K562 (cell line): ENCODE results near the gene FEN1. TPM values are rescaled to one million over a fixed set of nuclear protein-coding genes. Genes with fewer than 3 reads are reported as not detected.

ENCODE experiments used
- ATAC-seq: fragments of 200-7000 bp; cut with Tn5 transposase; 3 replicates; pipeline ENCODE4 v1.9.1; 2020; ENCODE audit warnings: moderate library complexity
- BruUV-seq: library from RNA; stranded (reverse); fragments of 400-500 nt; replicated peaks from 2 replicates; lab custom pipeline; 2021; lab: Mats Ljungman, UMichigan
- CTCF ChIA-PET: fragments of 300-600 bp; formaldehyde crosslinking; extraction: SDS; loops from one replicate; lab custom pipeline; 2021; ENCODE audit warnings: low intra/inter-chr PET ratio; lab: Yijun Ruan, JAX
- POLR2A ChIA-PET: fragments of 300-600, 350-650 bp; sonication (Branson Sonifier 250); formaldehyde crosslinking; extraction: SDS; loops from one replicate; lab custom pipeline; 2021; ENCODE audit warnings: antibody characterized with exemption, inconsistent platforms; lab: Yijun Ruan, JAX
- DNase-seq, 4 experiments: peaks; one replicate each; pipeline versions ENCODE4 v3.0.0 to v3.0.0-alpha.2; 2011 to 2018; ENCODE audit warnings: low spot score in 3 of 4, mixed read lengths in 3 of 4; ENCODE audit errors: extremely low read depth in 1 of 4
- FAIRE-seq: peaks from 2 replicates; lab custom pipeline; 2011; peaks lifted over from hg19 to GRCh38; lab: Jason Lieb, UNC
- H2AFZ ChIP-seq: 2 replicates; pipeline ENCODE4 v1.6.0; 2011; ENCODE audit warnings: low read depth, low read length, control low read depth, inconsistent platforms
- H3K27ac ChIP-seq: fragments of 200-600 bp; 3 replicates; pipeline ENCODE4 v1.8.0; 2011; ENCODE audit warnings: low read depth, mild to moderate bottlenecking, control low read depth, inconsistent platforms, low read length, moderate library complexity, mixed read lengths; ENCODE audit errors: extremely low read depth
- H3K27me3 ChIP-seq, 2 experiments: fragments of 300-600 bp in 1 of 2; 2 replicates in 1 of 2; 3 replicates in 1 of 2; pipeline versions ENCODE4 v1.6.0 to v1.8.0; 2011; ENCODE audit warnings: inconsistent platforms in 2 of 2, low read length in 2 of 2, mild to moderate bottlenecking in 1 of 2, mixed read lengths in 1 of 2, moderate library complexity in 1 of 2; ENCODE audit not compliant: control insufficient read depth in 2 of 2, insufficient read depth in 2 of 2
- H3K36me3 ChIP-seq: fragments of 300-600 bp; 3 replicates; pipeline ENCODE4 v1.8.0; 2011; ENCODE audit warnings: mild to moderate bottlenecking, low read length, inconsistent platforms; ENCODE audit not compliant: control insufficient read depth, insufficient read depth
- H3K4me1 ChIP-seq, 2 experiments: fragments of 200-600 bp in 1 of 2; replicated peaks in 1 of 2; 2 replicates in 1 of 2; 3 replicates in 1 of 2; pipeline versions ENCODE4 v1.5.1 to v1.8.0; 2011; ENCODE audit warnings: inconsistent platforms in 2 of 2, low read length in 2 of 2, mild to moderate bottlenecking in 1 of 2, mixed read lengths in 1 of 2, moderate library complexity in 1 of 2; ENCODE audit not compliant: control insufficient read depth in 2 of 2, insufficient read depth in 2 of 2
- H3K4me2 ChIP-seq: 2 replicates; pipeline ENCODE4 v1.6.1; 2011; ENCODE audit warnings: low read length, control low read depth, inconsistent platforms, mixed read lengths; ENCODE audit not compliant: insufficient read depth
- H3K4me3 ChIP-seq: fragments of 200-600 bp; sonication (generic), shearing (Covaris generic); 2 replicates; pipeline ENCODE4 v1.5.1; 2016; ENCODE audit warnings: control low read depth, inconsistent platforms
- H3K79me2 ChIP-seq: fragments of 200-600 bp; 3 replicates; pipeline ENCODE4 v1.8.0; 2011; ENCODE audit warnings: low read length, inconsistent platforms; ENCODE audit not compliant: control insufficient read depth, insufficient read depth
- H3K9ac ChIP-seq, 2 experiments: 2 replicates each; pipeline versions ENCODE4 v1.6.0 to v1.6.1; 2011; ENCODE audit warnings: low read depth in 2 of 2, low read length in 2 of 2, control low read depth in 1 of 2, inconsistent platforms in 1 of 2, mild to moderate bottlenecking in 1 of 2, mixed read lengths in 1 of 2; ENCODE audit not compliant: insufficient read depth in 1 of 2
- H3K9me1 ChIP-seq: one replicate; pipeline ENCODE4 v1.6.0; 2011; ENCODE audit warnings: inconsistent platforms, mild to moderate bottlenecking, low read length, moderate library complexity; ENCODE audit not compliant: control insufficient read depth, insufficient read depth
- H3K9me3 ChIP-seq: replicated peaks from 2 replicates; pipeline ENCODE4 v1.5.1; 2011; ENCODE audit warnings: low read depth, low read length, inconsistent platforms; ENCODE audit not compliant: control insufficient read depth, insufficient read depth
- H4K20me1 ChIP-seq: replicated peaks from 2 replicates; pipeline ENCODE4 v1.6.1; 2011; ENCODE audit warnings: low read length, inconsistent platforms, mixed read lengths; ENCODE audit not compliant: control insufficient read depth, insufficient read depth
- CBFA2T3 ChIP-seq: fragments of 450-650 bp; IDR thresholded peaks from 2 replicates; pipeline ENCODE4 v1.6.1; 2017
- E2F3 ChIP-seq: fragments of 250-450 bp; sonication (Bioruptor Pico); IDR thresholded peaks from 2 replicates; pipeline ENCODE4 v1.4.0; 2020; ENCODE audit warnings: mild to moderate bottlenecking
- GTF2F1 ChIP-seq: IDR thresholded peaks from 2 replicates; pipeline ENCODE4 v1.6.1; 2011; ENCODE audit warnings: low read depth, low read length, improper control_type of control experiment
- HCFC1 ChIP-seq: IDR thresholded peaks from 2 replicates; pipeline ENCODE4 v1.6.1; 2012; ENCODE audit warnings: low read depth, low read length, improper control_type of control experiment
- ILK ChIP-seq: fragments of 450-650 bp; IDR thresholded peaks from 2 replicates; pipeline ENCODE4 v1.6.1; 2016; ENCODE audit warnings: missing genetic modification characterization, low read depth, mild to moderate bottlenecking, missing compliant biosample characterization, moderate library complexity, borderline replicate concordance
- KLF13 ChIP-seq: fragments of 450-650 bp; IDR thresholded peaks from 2 replicates; pipeline ENCODE4 v1.6.1; 2016; ENCODE audit warnings: missing genetic modification characterization, low read depth, mild to moderate bottlenecking, missing compliant biosample characterization, moderate library complexity, borderline replicate concordance
- MYNN ChIP-seq, 2 experiments: sonication (generic); formaldehyde crosslinking in 1 of 2; IDR thresholded peaks; 2 replicates each; pipeline versions ENCODE4 v1.5.0 to v1.6.1; 2016 to 2020; ENCODE audit warnings: antibody characterized with exemption in 1 of 2, missing genetic modification reagents in 1 of 2
- NR1H2 ChIP-seq: sonication (generic); formaldehyde crosslinking; IDR thresholded peaks from 2 replicates; pipeline ENCODE4 v1.4.0; 2020; ENCODE audit warnings: mild to moderate bottlenecking, missing genetic modification reagents
- RB1 ChIP-seq: fragments of 450-650 bp; IDR thresholded peaks from 2 replicates; pipeline ENCODE4 v1.6.1; 2017; ENCODE audit warnings: low read depth, mild to moderate bottlenecking
- SMARCC2 ChIP-seq: fragments of 450-650 bp; IDR thresholded peaks from 2 replicates; pipeline ENCODE4 v1.6.1; 2017; ENCODE audit warnings: antibody characterized with exemption, moderate library complexity, mild to moderate bottlenecking, low read depth
- TRIM24 ChIP-seq, 2 experiments: fragments of 450-650 bp; IDR thresholded peaks; 2 replicates each; pipeline ENCODE4 v1.6.1; 2016
- ZFX ChIP-seq: sonication (generic); formaldehyde crosslinking; IDR thresholded peaks from 2 replicates; pipeline ENCODE4 v1.8.0; 2022; ENCODE audit warnings: mild to moderate bottlenecking, missing genetic modification reagents, moderate library complexity
- ZKSCAN3 ChIP-seq: fragments of 250-450 bp; sonication (Bioruptor Pico); IDR thresholded peaks from 2 replicates; pipeline ENCODE4 v1.4.0; 2020
- ZNF263 ChIP-seq: sonication (generic); formaldehyde crosslinking; IDR thresholded peaks from 2 replicates; pipeline ENCODE4 v1.8.0; 2022; ENCODE audit warnings: mild to moderate bottlenecking, missing genetic modification reagents, borderline replicate concordance
- WGBS: fragments of 100-300 bp; shearing (Covaris generic); methylation state at CpG from one replicate; pipeline ENCODE4 v1.1.6; 2016; ENCODE audit warnings: low coverage, mixed read lengths; ENCODE audit not compliant: insufficient coverage; ENCODE audit errors: missing lambda C conversion rate; 5-methylcytosine and 5-hydroxymethylcytosine counted together
- in situ Hi-C: fragments of 300-500 bp; cut with MboI; formaldehyde crosslinking; loops from 4 replicates; pipeline ENCODE4 v1.15.0; 2018; ENCODE audit warnings: inconsistent platforms, mixed read lengths
- intact Hi-C: fragments of 100-400 bp; cut with micrococcal nuclease; formaldehyde crosslinking; loops from 2 replicates; pipeline ENCODE4 v1.14.2; 2022
- polyA plus RNA-seq, 8 experiments: library from polyadenylated mRNA; depleted of rRNA in 4 of 8; stranded (reverse) in 5 of 8; unstranded in 3 of 8; fragments of >200 nt; fragmentation: Nextera tagmentation in 2 of 8; fragmentation: Illumina TruSeq in 1 of 8; extraction: Ambion mirVana in 2 of 8; extraction: Trizol in 1 of 8; gene quantifications; 2 replicates each; pipeline versions ENCODE4 v1.2.1 to v1.2.3, GENCODE V29; 2011 to 2014; ENCODE audit warnings: inconsistent platforms in 1 of 8, missing spikeins in 1 of 8
- total RNA-seq, 7 experiments: library from RNA; depleted of rRNA in 6 of 7; stranded (reverse); fragments of >200 nt in 6 of 7; fragmentation: Illumina TruSeq in 2 of 7; extraction: Trizol in 2 of 7; gene quantifications; 2 replicates each; pipeline versions ENCODE4 v1.2.1 to v1.2.3, GENCODE V29; 2011 to 2021; ENCODE audit warnings: low replicate concordance in 1 of 7
- TF ChIP-seq, protein P1 (sequence below): IDR thresholded peaks from 2 replicates; pipeline ENCODE4 v1.6.1; 2014; ENCODE audit warnings: antibody characterized with exemption

FEN1 gene
- total and polyA plus RNA-seq, 9 of the 15 experiments (the other 6 are each of a cell fraction or from before 2014, with no cell fraction given): 58.1 to 156 (median 137) TPM

- in situ Hi-C loops: no loop called here
- CTCF ChIA-PET: no interaction called here
Measured at GRCh38 chr11:61811831-61812230, 19.1 kb downstream of the FEN1 start.

More at GRCh38 chr11:61811831-61812230, 19.1 kb downstream of the FEN1 start:
- intact Hi-C loops: no loop called here
- Histone ChIP-seq H3K4me2 (no peak overlapping the region), H3K9me1 (no peaks in the 10 kb centered on the region), H3K79me2 (peaks cover 72% of the 10 kb centered on the region), H2AFZ (no peak overlapping the region), H3K36me3 (peaks cover 83% of the 10 kb centered on the region), H3K27ac (peak overlapping the region; percentile 2; the same call in 1 of the 3 replicates), H3K9ac (no peak overlapping the region; a peak in 1 of 4 replicates), H3K4me1 (peaks cover 20 to 41% of the 10 kb centered on the region in 2 experiments; a peak in 4 of 5 replicates), H3K9me3 (no peaks in the 10 kb centered on the region), H4K20me1 (no peaks in the 10 kb centered on the region), H3K4me3 (no peak overlapping the region), H3K27me3 (no peaks in the 10 kb centered on the region; a peak in 1 of 5 replicates)
- TF ChIP-seq RB1 (no peak), MYNN (IDR thresholded peaks at IDR 0.05) (no peak), MYNN (CRISPR knock-in tag; IDR thresholded peaks at IDR 0.05) (no peak), SMARCC2 (no peak), TRIM24 (IDR thresholded peaks at IDR 0.05) (no peak), E2F3 (no peak), CBFA2T3 (no peak), ZKSCAN3 (CRISPR knock-in tag) (no peak), ZNF263 (CRISPR knock-in tag) (no peak), HCFC1 (no peak), GTF2F1 (no peak), NR1H2 (no peak), KLF13 (tag) (no peak), ZFX (no peak), ILK (tag) (no peak)
- TF ChIP-seq, protein P1, sequence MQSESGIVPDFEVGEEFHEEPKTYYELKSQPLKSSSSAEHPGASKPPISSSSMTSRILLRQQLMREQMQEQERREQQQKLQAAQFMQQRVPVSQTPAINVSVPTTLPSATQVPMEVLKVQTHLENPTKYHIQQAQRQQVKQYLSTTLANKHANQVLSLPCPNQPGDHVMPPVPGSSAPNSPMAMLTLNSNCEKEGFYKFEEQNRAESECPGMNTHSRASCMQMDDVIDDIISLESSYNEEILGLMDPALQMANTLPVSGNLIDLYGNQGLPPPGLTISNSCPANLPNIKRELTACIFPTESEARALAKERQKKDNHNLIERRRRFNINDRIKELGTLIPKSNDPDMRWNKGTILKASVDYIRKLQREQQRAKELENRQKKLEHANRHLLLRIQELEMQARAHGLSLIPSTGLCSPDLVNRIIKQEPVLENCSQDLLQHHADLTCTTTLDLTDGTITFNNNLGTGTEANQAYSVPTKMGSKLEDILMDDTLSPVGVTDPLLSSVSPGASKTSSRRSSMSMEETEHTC: no peak
- no peak for FAIRE-seq
- no peak for ATAC-seq
- WGBS: 93% methylated on average over 5 of the region's 5 CpGs
- BruUV-seq: no TSS peak
- POLR2A ChIA-PET: interaction anchor here (0.9 to 5.9 kb wide), 4 partner anchors 10 to 30 kb away, joined by 3 to 48 read pairs (median 4); no protein-coding TSS in a partner anchor
- no peak for DNase-seq
